Measurements from ENCODE around the gene MAPKAP1.

GRCh38 chr9:125601961-125602360, 105.0 kb downstream of the MAPKAP1 start:
- TF ChIP-seq GATA3 (IDR thresholded peaks at IDR 0.05; ENCODE audit: low read depth, low read length): no peak
- no peak for TF ChIP-seq GATA2 (IDR thresholded peaks at IDR 0.05; ENCODE audit: low read depth, low read length)

All from SH-SY5Y (cell line).